GM19438 (cell line): ENCODE measurements around the gene DNAAF1.
A peak's percentile ranks its signal among the peaks of the same experiment; 100 is the strongest.

Experiments
- ATAC-seq: cut with Tn5 transposase; IDR thresholded peaks from one replicate; pipeline ENCODE4 v1.9.1; 2021; ENCODE audit warnings: low read depth; ENCODE audit not compliant: unreplicated experiment

DNAAF1 gene

GRCh38 chr16:84159007-84159406, 13.9 kb downstream of the DNAAF1 start:
- no peak for ATAC-seq

GRCh38 chr16:84159800-84160199, 14.7 kb downstream of the DNAAF1 start:
- ATAC-seq = no peak

- no peak for ATAC-seq
These were observed 15.9 kb downstream of the DNAAF1 start for GRCh38 chr16:84161037-84161436.

GRCh38 chr16:84161801-84162200, 16.7 kb downstream of the DNAAF1 start:
- no peak for ATAC-seq

DNA sequence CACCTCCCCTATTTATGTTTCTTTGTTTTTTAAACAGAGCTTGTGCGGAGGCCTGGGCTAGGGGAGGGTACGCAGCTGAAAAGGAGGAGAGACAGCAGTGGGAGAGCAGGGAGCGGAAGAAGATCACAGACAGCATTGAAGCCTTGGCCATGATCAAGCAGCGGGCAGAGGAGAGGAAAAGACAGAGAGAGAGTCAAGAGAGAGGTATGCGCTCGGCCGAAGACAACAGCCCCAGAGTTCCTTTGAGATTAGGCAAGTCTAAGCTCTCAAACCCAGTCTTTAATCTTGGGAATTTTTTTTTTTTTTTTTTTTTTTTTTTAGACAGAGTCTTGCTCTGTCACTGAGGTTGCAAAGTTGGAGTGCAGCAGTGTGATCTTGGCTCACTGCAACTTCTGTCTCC, 20.6 kb downstream of the DNAAF1 start:
- no peak for ATAC-seq

- ATAC-seq = no peak
These were observed 21.9 kb downstream of the DNAAF1 start for GRCh38 chr16:84166796-84167695.

DNA sequence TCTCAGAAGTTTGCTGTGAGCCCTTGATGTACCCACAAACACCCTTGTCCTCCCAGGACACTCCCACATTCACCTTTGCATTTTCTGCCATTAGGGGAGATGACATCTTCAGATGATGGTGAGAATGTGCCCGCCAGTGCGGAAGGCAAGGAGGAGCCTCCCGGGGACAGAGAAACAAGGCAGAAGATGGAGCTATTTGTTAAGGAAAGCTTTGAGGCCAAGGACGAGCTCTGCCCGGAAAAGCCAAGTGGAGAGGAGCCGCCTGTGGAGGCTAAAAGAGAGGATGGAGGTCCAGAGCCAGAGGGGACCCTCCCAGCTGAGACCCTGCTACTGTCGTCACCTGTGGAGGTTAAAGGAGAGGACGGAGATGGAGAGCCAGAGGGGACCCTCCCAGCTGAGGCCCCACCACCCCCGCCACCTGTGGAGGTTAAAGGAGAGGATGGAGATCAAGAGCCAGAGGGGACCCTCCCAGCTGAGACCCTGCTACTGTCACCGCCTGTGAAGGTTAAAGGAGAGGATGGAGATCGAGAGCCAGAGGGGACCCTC, 24.7 kb downstream of the DNAAF1 start:
- no peak for ATAC-seq

DNA sequence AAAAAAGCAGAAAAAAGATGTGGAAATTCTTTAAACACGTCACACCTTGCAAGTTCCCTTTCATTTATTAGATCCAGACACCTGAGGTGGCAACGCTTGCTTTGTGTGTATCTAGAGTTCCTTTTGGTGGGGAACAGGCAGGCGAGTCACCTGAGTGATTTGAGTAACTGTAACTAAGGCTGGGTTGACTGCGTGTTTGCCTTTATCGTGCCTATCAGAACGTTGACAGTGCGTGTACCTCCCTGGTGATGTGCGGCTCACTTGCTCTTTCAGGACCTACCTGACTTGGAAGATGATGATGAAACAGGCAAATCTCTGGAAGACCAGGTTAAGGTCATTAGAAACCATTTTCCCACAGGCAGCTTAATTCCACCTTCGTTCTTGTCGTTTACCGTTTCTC, 29.3 kb downstream of the DNAAF1 start:
- ATAC-seq = no peak

DNA sequence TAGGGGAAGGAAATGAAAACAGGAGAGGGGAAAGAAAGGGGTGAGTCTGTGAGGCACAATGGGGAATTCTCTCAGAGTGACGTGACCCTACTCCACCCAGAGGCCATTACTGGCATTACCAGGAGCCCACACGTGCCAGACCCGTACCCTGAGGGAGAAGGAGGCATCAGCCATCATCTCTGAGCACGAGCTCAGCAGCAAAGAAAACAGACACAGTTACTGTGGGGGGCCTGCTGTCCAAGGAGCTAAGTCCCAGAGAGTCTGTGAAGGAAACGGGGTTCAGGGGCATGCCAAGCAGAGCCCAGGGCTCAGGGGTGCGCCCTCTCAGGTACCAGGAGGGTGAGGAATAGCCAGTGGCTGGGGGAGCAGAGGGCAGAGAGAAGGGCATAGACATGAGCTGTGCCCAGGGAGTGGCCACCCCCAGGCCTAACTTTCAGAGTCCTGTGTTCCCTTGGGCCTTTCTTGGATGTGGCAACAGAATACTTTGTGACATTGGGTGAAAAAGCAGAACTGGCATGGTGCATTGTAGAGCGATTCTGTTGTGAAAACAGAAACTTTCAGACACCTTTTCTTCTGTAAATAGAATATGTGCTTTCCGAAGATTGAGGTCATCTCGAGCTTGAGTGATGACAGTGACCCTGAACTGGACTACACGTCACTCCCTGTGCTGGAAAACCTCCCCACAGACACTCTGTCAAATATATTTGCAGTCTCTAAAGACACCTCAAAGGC, 30.4 kb downstream of the DNAAF1 start:
- peak; percentile 91 for ATAC-seq

DNA sequence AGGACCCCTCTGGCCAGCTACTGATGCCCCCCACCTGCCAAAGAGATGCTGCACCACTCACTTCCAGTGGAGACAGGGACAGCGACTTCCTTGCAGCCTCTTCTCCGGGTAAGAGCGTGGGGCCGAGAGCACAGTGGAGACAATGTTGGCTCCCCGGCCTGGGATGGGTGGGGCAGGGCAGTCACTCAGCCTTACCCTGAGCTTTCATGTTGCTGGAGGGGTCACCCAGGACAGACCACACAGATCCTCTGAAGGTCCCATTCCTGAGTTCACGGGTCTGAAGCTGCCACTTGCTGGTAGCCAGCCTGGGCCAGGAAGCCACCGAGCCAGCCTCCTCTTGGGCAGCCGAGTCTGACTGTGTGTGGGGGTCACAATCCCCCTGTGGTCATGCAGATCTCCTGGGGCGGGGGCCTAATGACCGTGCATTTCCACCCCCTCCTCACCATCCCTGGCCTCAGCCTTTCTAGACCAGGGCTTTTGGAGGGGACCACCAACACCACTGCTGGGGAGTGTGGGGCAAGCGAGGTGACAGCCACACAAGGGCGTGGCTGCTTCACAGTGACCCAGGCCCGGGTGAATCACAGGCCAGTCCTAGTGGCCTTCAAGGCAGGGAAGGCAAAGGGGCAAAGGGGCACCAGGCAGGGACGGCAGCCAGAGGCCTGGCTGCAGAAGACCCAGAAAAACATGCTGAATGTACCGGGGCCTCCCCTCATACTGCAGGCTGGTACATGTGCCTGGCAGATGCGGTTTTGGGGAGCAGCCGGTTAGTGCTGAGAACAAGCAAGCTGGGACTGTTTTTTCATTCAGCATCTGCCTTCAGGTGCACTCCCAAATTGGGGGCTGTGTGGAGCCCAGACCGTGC, 31.3 kb downstream of the DNAAF1 start:
- no peak for ATAC-seq

- ATAC-seq = no peak
These were observed 32.6 kb downstream of the DNAAF1 start for GRCh38 chr16:84177741-84178073.

DNA sequence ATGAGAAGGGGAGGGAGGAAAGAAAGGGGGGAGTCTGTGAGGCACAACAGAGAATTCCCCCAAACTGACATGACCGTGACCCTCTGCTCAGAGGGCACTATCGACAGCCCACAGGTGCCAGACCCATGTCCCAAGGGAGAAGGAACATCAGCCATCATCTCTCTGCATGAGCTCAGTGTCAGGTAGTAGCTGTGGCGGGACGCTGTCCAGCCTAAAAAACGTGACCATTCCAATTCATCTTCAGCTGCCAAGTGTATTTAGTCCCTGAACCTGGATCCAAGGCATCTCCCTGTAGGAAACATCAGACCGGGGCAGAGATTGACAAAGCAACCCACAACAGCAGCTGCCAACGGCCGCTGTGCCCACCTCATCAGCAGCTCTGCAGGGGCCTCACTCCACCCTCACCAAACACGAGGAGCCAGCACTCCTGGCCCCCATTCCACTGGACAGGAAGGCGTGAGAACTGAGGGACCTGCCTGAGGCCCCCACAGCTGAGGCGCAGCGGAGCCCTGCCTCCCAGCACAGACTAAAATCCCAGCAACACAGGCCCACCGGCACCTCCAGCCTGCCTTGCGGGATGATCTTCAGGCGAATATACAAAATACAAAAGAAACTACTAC, 33.1 kb downstream of the DNAAF1 start:
- ATAC-seq = no peak

DNA sequence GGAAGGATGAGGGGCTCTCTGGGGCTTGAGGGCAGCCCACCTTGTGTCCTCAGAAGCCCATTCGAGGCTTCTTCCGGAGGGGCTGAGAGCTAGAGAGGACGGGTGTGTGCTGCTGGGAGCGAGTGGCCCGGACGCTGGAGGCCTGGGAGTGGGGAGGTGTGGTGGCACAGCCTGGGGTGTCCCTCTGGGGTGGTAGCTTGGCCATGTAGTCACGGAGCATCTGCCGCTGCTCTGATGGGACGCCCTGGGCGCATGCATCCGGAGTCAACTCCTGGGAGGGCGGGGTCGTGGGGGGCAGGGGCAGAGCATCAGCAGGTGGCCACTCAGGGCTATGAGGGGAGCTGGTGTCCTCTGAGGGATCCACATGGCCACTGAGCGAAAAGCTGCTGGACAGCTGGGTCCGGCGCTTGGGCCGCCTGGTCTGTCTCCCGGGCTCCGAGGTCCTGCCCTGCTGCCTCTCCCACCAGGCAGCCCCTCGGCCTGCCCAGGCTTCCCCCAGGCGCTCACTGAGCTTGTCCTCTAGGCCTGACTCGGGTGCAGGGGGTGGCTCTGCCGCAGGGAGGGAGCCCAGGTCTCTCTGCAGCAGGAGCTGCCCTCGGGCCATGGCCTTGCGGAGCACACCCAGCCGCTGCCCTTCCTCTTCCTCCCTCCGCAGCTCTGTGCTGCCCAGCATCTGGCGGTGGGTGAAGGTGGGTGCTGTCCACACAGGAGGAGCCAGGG, 33.9 kb downstream of the DNAAF1 start:
- ATAC-seq = no peak

GRCh38 chr16:84179612-84180320, 34.7 kb downstream of the DNAAF1 start:
- ATAC-seq = no peak

DNA sequence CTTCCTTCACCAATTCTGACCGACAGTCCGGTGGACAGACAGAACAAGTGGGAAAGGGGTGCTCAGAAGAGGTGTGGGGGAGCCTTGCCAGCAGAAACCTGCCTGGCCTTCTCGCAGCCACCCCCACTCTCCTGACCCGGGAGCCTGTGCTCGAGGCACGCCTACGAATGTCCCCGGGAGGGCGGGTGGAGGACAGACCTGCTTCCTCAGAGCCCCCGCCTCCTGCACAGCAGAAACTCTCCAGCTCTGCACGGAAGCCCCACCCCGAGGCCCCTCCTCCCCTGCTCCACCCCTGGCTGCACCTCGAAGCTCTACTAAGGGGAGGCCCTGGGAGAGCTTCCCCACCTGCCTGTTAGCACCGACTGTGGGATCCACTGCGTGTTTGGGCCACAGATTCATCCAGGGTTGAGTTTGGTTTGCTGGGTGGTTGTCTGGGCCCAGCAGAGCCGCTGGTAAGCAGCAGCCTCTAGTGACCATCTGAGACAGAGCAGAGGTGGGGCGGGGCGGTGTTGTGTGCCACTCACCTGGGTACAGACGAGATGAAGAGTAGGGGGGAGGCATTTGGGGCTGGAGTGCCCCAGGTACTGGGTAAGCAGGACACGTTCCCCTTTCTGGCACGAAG, 35.5 kb downstream of the DNAAF1 start:
- no peak for ATAC-seq

DNA sequence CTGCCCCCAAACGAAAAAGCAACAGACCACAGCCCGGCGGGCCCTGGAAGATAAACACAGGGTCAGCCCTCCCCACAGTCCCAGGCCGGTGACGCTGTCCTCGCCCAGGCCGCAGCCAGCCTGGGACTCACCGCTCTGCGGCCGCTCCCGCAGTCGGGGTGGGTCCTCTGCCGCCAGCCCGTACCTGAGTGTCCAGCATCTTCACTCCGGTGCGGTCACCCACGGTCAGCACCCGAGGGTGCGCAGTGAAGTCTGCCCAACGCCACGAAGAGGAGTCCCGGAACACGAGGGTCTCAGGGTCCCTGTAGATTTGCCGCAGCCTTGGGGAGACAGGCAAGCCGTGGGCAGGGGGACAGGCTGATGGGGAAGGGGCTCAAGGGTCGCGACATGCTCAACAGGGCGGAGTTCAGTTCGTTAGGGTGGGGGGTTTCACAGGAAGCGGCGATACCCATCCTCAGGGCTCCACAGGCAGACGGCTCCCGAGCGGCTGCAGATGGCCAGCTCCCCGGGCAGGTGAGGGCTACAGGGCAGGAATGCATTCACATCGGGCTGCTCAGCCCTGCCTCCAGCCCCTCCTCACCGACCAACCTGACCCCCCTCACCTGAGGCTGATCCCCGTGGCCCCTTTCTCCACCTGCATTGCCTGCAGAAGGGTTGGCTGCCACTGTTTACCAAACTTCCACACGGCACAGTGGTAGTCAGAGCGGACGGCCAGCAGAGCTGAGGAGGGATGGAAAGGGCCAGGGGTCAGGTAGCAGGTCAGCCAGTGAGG, 36.2 kb downstream of the DNAAF1 start:
- ATAC-seq = no peak

DNA sequence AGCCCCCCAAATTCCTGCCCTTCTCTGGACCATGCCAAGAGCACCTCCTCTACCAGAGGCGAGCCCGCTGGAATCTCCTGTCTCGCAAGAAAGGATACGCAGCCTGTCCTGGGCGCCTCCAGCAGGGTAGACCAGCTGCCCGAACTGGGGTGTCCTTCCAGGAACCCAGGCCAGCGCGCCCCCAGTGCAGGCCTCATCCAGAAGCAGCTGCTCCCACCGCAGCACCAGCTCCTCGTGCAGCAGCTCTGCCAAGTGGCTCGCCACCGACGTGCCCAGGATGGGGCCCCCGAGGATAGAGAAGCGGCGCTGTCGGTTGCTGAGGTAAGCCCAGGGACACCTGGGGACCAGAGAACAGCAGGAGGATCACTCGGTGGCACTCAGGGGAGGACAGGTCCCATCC, 37.0 kb downstream of the DNAAF1 start:
- ATAC-seq = no peak
